OCI-LY3 (cell line): ENCODE results near the gene N4BP2L2.

Experiments
- EZH2phosphoT487 ChIP-seq: fragments of 200-600 bp; shearing (Covaris generic); IDR thresholded peaks from 2 replicates; pipeline ENCODE4 v1.6.1; 2018; ENCODE audit warnings: antibody characterized with exemption, mixed run types, low read depth
- TF ChIP-seq, protein P1 (sequence below): fragments of 200-600, 300-600 bp; sonication (generic); IDR thresholded peaks from 2 replicates; pipeline ENCODE4 v1.5.1; 2014; ENCODE audit warnings: antibody characterized with exemption, low read length, low read depth

DNA sequence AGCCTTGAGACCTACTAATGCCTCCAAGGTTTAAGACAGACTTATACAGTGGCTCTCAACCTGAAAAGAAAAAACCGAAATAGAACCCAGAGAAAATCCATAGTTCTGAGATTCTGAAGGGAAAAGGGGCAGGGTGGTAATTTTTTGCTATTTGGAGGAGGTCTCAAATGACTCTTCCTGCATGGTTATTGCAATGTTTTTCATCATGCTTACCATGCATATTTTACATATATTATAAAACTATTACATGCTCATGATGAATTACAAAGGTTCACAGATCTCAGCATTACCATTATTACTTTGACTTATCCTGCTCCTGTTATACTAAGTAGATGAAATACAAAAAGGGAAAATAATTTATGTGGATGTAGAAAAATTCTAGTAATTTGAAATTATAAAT lies 47.6 kb downstream of the N4BP2L2 start:
- TF ChIP-seq, protein P1, sequence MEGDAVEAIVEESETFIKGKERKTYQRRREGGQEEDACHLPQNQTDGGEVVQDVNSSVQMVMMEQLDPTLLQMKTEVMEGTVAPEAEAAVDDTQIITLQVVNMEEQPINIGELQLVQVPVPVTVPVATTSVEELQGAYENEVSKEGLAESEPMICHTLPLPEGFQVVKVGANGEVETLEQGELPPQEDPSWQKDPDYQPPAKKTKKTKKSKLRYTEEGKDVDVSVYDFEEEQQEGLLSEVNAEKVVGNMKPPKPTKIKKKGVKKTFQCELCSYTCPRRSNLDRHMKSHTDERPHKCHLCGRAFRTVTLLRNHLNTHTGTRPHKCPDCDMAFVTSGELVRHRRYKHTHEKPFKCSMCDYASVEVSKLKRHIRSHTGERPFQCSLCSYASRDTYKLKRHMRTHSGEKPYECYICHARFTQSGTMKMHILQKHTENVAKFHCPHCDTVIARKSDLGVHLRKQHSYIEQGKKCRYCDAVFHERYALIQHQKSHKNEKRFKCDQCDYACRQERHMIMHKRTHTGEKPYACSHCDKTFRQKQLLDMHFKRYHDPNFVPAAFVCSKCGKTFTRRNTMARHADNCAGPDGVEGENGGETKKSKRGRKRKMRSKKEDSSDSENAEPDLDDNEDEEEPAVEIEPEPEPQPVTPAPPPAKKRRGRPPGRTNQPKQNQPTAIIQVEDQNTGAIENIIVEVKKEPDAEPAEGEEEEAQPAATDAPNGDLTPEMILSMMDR = no peak
- TF ChIP-seq EZH2phosphoT487 = no peak
